Measurements from ENCODE around the gene RHOXF2.
"Not testable (repeated sequence)": the region's sequence is repeated elsewhere in the genome, so short reads cannot be mapped to it uniquely, and the experiment has no call there.

RHOXF2 gene

GRCh38 chrX:120144178-120144844 is 14.1 kb upstream of the RHOXF2 start:
- no peak overlapping the region for H3K9ac ChIP-seq (ENCODE audit: low read depth, low read length)
- H3K36me3 ChIP-seq (ENCODE audit: insufficient read depth, low read length): no peaks in the 10 kb centered on the region
- no peak overlapping the region for H3K4me2 ChIP-seq (ENCODE audit: low read length)

DNA sequence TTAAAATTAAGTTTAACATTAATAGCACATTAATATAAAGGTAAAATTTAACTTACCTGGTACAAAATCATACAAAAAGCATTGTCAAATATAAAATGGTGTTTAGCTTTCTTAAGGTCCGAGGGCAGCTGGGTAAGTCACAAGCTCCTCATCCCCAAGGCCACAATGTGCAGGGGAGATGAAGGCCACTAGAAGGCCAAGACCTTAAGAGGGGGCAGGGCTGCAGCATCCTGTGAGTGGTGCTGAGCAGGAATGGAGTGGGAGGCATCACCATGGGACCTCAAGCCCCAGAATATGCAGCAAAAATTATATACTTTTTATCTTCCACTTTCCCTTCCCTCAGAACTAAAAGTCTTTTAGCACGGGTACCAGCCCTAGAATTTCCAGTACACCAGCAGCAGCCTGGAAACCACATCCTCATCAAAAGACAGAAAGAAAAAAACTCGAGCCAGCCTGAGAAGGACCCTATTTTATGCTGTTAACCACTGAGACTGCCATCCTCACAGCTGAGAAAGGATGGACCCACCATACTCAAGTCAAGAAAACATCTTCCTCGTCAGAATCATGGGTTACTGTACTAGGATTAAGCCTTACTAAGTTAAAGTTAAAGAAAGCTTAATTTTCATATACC is 13.0 kb upstream of the RHOXF2 start:
- no peaks in the 10 kb centered on the region for H3K4me1 ChIP-seq (ENCODE audit: control insufficient read depth, insufficient read depth, low read length)
- H3K27me3 ChIP-seq (ENCODE audit: control insufficient read depth, insufficient read depth, low read length): peaks cover 12% of the 10 kb centered on the region
- H3K9ac ChIP-seq (ENCODE audit: low read depth, low read length): no peak overlapping the region
- no peaks in the 10 kb centered on the region for H3K9me3 ChIP-seq (replicated peaks; ENCODE audit: low read length)
- H3K4me2 ChIP-seq (ENCODE audit: low read length): no peak overlapping the region
- no peaks in the 10 kb centered on the region for H3K36me3 ChIP-seq (ENCODE audit: insufficient read depth, low read length)
- no peak overlapping the region for H3K4me3 ChIP-seq (ENCODE audit: low read length)

More at GRCh38 chrX:120144178-120144844, 14.1 kb upstream of the RHOXF2 start:
- Histone ChIP-seq H3K4me3 (ENCODE audit: low read length) (no peak overlapping the region), H3K9me3 (replicated peaks; ENCODE audit: low read length) (no peaks in the 10 kb centered on the region), H3K27me3 (ENCODE audit: control insufficient read depth, insufficient read depth, low read length) (peaks cover 15% of the 10 kb centered on the region), H3K4me1 (ENCODE audit: control insufficient read depth, insufficient read depth, low read length) (no peaks in the 10 kb centered on the region)

GRCh38 chrX:120146323-120146722 is 12.1 kb upstream of the RHOXF2 start:
- not testable (repeated sequence) for H3K4me2 ChIP-seq (ENCODE audit: low read length); H3K9ac ChIP-seq (ENCODE audit: low read depth, low read length); H3K4me1 ChIP-seq (ENCODE audit: control insufficient read depth, insufficient read depth, low read length); H3K36me3 ChIP-seq (ENCODE audit: insufficient read depth, low read length); H3K9me3 ChIP-seq (replicated peaks; ENCODE audit: low read length); H3K4me3 ChIP-seq (ENCODE audit: low read length)
- peaks cover 12% of the 10 kb centered on the region for H3K27me3 ChIP-seq (ENCODE audit: control insufficient read depth, insufficient read depth, low read length)

GRCh38 chrX:120147537-120147936 is 10.9 kb upstream of the RHOXF2 start:
- Histone ChIP-seq H3K4me2 (ENCODE audit: low read length) (no peak overlapping the region), H3K9ac (ENCODE audit: low read depth, low read length) (no peak overlapping the region), H3K36me3 (ENCODE audit: insufficient read depth, low read length) (no peaks in the 10 kb centered on the region), H3K4me1 (ENCODE audit: control insufficient read depth, insufficient read depth, low read length) (no peaks in the 10 kb centered on the region), H3K9me3 (replicated peaks; ENCODE audit: low read length) (no peaks in the 10 kb centered on the region), H3K27me3 (ENCODE audit: control insufficient read depth, insufficient read depth, low read length) (peaks cover 12% of the 10 kb centered on the region), H3K4me3 (ENCODE audit: low read length) (no peak overlapping the region)

- H3K4me2 ChIP-seq (ENCODE audit: low read length); H3K4me3 ChIP-seq (ENCODE audit: low read length); H3K36me3 ChIP-seq (ENCODE audit: insufficient read depth, low read length); H3K4me1 ChIP-seq (ENCODE audit: control insufficient read depth, insufficient read depth, low read length); H3K27me3 ChIP-seq (ENCODE audit: control insufficient read depth, insufficient read depth, low read length); H3K9me3 ChIP-seq (replicated peaks; ENCODE audit: low read length); H3K9ac ChIP-seq (ENCODE audit: low read depth, low read length): not testable (repeated sequence)
Measured at GRCh38 chrX:120150109-120150744, 8.2 kb upstream of the RHOXF2 start.

- H3K36me3 ChIP-seq (ENCODE audit: insufficient read depth, low read length); H3K9me3 ChIP-seq (replicated peaks; ENCODE audit: low read length); H3K4me2 ChIP-seq (ENCODE audit: low read length); H3K9ac ChIP-seq (ENCODE audit: low read depth, low read length); H3K27me3 ChIP-seq (ENCODE audit: control insufficient read depth, insufficient read depth, low read length); H3K4me3 ChIP-seq (ENCODE audit: low read length); H3K4me1 ChIP-seq (ENCODE audit: control insufficient read depth, insufficient read depth, low read length): not testable (repeated sequence)
Measured at GRCh38 chrX:120159086-120159485, 673 bp downstream of the RHOXF2 start.

GRCh38 chrX:120193254-120193653 is 34.8 kb downstream of the RHOXF2 start:
- not testable (repeated sequence) for H3K27me3 ChIP-seq (ENCODE audit: control insufficient read depth, insufficient read depth, low read length); H3K9me3 ChIP-seq (replicated peaks; ENCODE audit: low read length); H3K36me3 ChIP-seq (ENCODE audit: insufficient read depth, low read length)

DNA sequence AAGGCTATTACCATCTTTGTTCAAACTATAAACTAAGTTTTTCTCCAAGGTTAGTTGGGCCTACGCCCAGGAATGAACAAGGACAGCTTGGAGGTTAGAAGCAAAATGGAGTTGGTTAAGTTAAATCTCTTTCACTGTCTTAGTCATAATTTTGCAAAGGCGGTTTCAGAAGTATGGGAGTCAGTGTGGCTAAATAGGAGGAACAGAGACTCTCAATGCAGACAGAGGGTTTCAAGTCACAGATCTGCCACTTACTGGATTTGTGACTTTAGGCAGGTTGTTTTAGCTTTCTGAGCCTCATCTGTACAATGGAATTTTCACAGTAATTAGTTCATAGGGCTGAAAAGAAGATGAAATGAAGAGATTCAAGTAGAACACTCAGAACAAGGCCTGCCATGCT is 35.3 kb downstream of the RHOXF2 start:
- not testable (repeated sequence) for H3K9ac ChIP-seq (ENCODE audit: low read depth, low read length); H3K9me3 ChIP-seq (replicated peaks; ENCODE audit: low read length); H3K27me3 ChIP-seq (ENCODE audit: control insufficient read depth, insufficient read depth, low read length); H3K36me3 ChIP-seq (ENCODE audit: insufficient read depth, low read length); H3K4me2 ChIP-seq (ENCODE audit: low read length); H3K4me3 ChIP-seq (ENCODE audit: low read length); H3K4me1 ChIP-seq (ENCODE audit: control insufficient read depth, insufficient read depth, low read length)

More at GRCh38 chrX:120193254-120193653, 34.8 kb downstream of the RHOXF2 start:
- H3K4me2 ChIP-seq (ENCODE audit: low read length); H3K4me1 ChIP-seq (ENCODE audit: control insufficient read depth, insufficient read depth, low read length); H3K4me3 ChIP-seq (ENCODE audit: low read length); H3K9ac ChIP-seq (ENCODE audit: low read depth, low read length): not testable (repeated sequence)

DNA sequence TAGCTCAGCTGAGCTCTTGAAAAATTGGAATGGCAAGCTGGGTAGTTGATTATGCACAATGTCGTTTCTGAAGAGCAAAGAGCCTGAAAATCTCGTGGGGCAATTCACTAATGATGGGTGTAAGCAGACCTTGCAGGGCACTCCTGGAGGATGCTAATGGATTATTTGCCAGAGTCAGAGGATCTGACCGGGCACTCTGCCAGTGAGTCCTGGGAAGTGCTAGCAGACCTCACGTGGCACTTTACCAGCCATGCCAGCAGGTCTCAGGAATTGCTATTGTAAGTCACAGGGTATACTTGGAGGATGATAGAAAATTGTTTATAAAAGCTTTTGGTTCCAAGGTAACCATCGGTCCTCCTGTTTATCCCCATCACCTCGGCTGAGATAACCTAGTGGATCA is 37.4 kb downstream of the RHOXF2 start:
- H3K9ac ChIP-seq (ENCODE audit: low read depth, low read length); H3K27me3 ChIP-seq (ENCODE audit: control insufficient read depth, insufficient read depth, low read length); H3K4me2 ChIP-seq (ENCODE audit: low read length); H3K4me3 ChIP-seq (ENCODE audit: low read length); H3K36me3 ChIP-seq (ENCODE audit: insufficient read depth, low read length); H3K4me1 ChIP-seq (ENCODE audit: control insufficient read depth, insufficient read depth, low read length); H3K9me3 ChIP-seq (replicated peaks; ENCODE audit: low read length): not testable (repeated sequence)

- H3K4me2 ChIP-seq (ENCODE audit: low read length); H3K4me3 ChIP-seq (ENCODE audit: low read length); H3K4me1 ChIP-seq (ENCODE audit: control insufficient read depth, insufficient read depth, low read length); H3K27me3 ChIP-seq (ENCODE audit: control insufficient read depth, insufficient read depth, low read length); H3K36me3 ChIP-seq (ENCODE audit: insufficient read depth, low read length); H3K9me3 ChIP-seq (replicated peaks; ENCODE audit: low read length); H3K9ac ChIP-seq (ENCODE audit: low read depth, low read length): not testable (repeated sequence)
Measured at GRCh38 chrX:120196626-120197283, 38.3 kb downstream of the RHOXF2 start.

GRCh38 chrX:120200851-120201250 is 42.4 kb downstream of the RHOXF2 start:
- H3K4me3 ChIP-seq (ENCODE audit: low read length): no peak overlapping the region
- no peak overlapping the region for H3K4me2 ChIP-seq (ENCODE audit: low read length)
- no peak overlapping the region for H3K9ac ChIP-seq (ENCODE audit: low read depth, low read length)
- H3K36me3 ChIP-seq (ENCODE audit: insufficient read depth, low read length): no peaks in the 10 kb centered on the region
- no peaks in the 10 kb centered on the region for H3K9me3 ChIP-seq (replicated peaks; ENCODE audit: low read length)
- H3K27me3 ChIP-seq (ENCODE audit: control insufficient read depth, insufficient read depth, low read length): peaks cover 25% of the 10 kb centered on the region
- H3K4me1 ChIP-seq (ENCODE audit: control insufficient read depth, insufficient read depth, low read length): no peaks in the 10 kb centered on the region
